GM23338 (cell line): ENCODE data around the gene FAM217A.

Source experiments
- CREB1 ChIP-seq: fragments of 250-450 bp; sonication (Bioruptor Pico); IDR thresholded peaks from 2 replicates; pipeline ENCODE4 v1.5.0; 2020; ENCODE audit warnings: low read depth, mild to moderate bottlenecking, moderate library complexity
- CTCF ChIP-seq, 2 experiments: fragments of 200-600 bp in 1 of 2; sonication (generic) in 1 of 2; conservative IDR thresholded peaks; 2 replicates each; pipeline versions ENCODE4 v1.5.1 to v1.6.1; 2016 to 2017; ENCODE audit warnings: antibody characterized with exemption in 2 of 2, low read depth in 2 of 2, mild to moderate bottlenecking in 2 of 2, moderate library complexity in 1 of 2
- ETS1 ChIP-seq: IDR thresholded peaks from 2 replicates; pipeline ENCODE4 v1.6.1; 2016; ENCODE audit warnings: antibody characterized with exemption
- EZH2 ChIP-seq: fragments of 200-600 bp; sonication (generic); IDR thresholded peaks from one replicate; pipeline ENCODE4 v1.8.0; 2017; ENCODE audit warnings: antibody characterized with exemption, mild to moderate bottlenecking, low read depth; ENCODE audit not compliant: unreplicated experiment
- EZH2phosphoT487 ChIP-seq: fragments of 200-600 bp; sonication (generic); IDR thresholded peaks from one replicate; pipeline ENCODE4 v1.8.1; 2018; ENCODE audit warnings: antibody characterized with exemption; ENCODE audit not compliant: unreplicated experiment
- JUNB ChIP-seq: IDR thresholded peaks from one replicate; pipeline ENCODE4 v1.6.1; 2016; ENCODE audit warnings: antibody characterized with exemption; ENCODE audit not compliant: unreplicated experiment
- NANOG ChIP-seq: IDR thresholded peaks from 2 replicates; pipeline ENCODE4 v1.6.1; 2016; ENCODE audit warnings: antibody characterized with exemption, borderline replicate concordance
- POLR2AphosphoS5 ChIP-seq: IDR thresholded peaks from 2 replicates; pipeline ENCODE4 v1.6.1; 2016; ENCODE audit warnings: antibody characterized with exemption, low read depth
- REST ChIP-seq: IDR thresholded peaks from one replicate; pipeline ENCODE4 v1.6.1; 2018; ENCODE audit warnings: antibody characterized with exemption; ENCODE audit not compliant: unreplicated experiment
- STAT1 ChIP-seq: IDR thresholded peaks from one replicate; pipeline ENCODE4 v1.6.1; 2016; ENCODE audit warnings: antibody characterized with exemption; ENCODE audit not compliant: unreplicated experiment
- ZNF114 ChIP-seq: fragments of 250-450 bp; sonication (Bioruptor Pico); IDR thresholded peaks from 2 replicates; pipeline ENCODE4 v1.5.0; 2020; ENCODE audit warnings: mild to moderate bottlenecking, moderate library complexity
- ZNF331 ChIP-seq: fragments of 250-450 bp; sonication (Bioruptor Pico); IDR thresholded peaks from 2 replicates; pipeline ENCODE4 v1.5.0; 2020; ENCODE audit warnings: low read depth, mild to moderate bottlenecking, moderate library complexity
- ZNF462 ChIP-seq: fragments of 250-450 bp; sonication (Bioruptor Pico); IDR thresholded peaks from 2 replicates; pipeline ENCODE4 v1.5.0; 2020; ENCODE audit warnings: mild to moderate bottlenecking, moderate library complexity

GRCh38 chr6:4025681-4026080 is 53.3 kb downstream of the FAM217A start:
- no peak for TF ChIP-seq CTCF (conservative IDR thresholded peaks at IDR 0.05; ENCODE audit: low read depth in 2 of 2)
- no peak for TF ChIP-seq JUNB
- TF ChIP-seq POLR2AphosphoS5 = no peak
- no peak for TF ChIP-seq CREB1 (CRISPR knock-in tag)
- no peak for TF ChIP-seq EZH2
- TF ChIP-seq EZH2phosphoT487 = no peak
- no peak for TF ChIP-seq REST
- no peak for TF ChIP-seq NANOG
- no peak for TF ChIP-seq ZNF331 (CRISPR knock-in tag)
- TF ChIP-seq ZNF114 = no peak
- TF ChIP-seq STAT1 = no peak
- no peak for TF ChIP-seq ZNF462 (CRISPR knock-in tag)
- TF ChIP-seq ETS1 = no peak
